HCT116 (cell line): ENCODE data around the gene PAIP1.

Source experiments
- CTCF ChIP-seq, 3 experiments: fragments of 200-600 bp in 1 of 3; sonication (generic) in 1 of 3; IDR thresholded peaks in 2 of 3; conservative IDR thresholded peaks in 1 of 3; 2 replicates each; pipeline ENCODE4 v1.5.1; 2012 to 2017; ENCODE audit warnings: low read depth in 2 of 3, low read length in 2 of 3, antibody characterized with exemption in 1 of 3, borderline replicate concordance in 1 of 3, control low read depth in 1 of 3, mild to moderate bottlenecking in 1 of 3, mixed read lengths in 1 of 3, mixed run types in 1 of 3, moderate library complexity in 1 of 3; ENCODE audit not compliant: insufficient read depth in 1 of 3
- EZH2phosphoT487 ChIP-seq: fragments of 200-600 bp; IDR thresholded peaks from 2 replicates; pipeline ENCODE4 v1.6.1; 2018; ENCODE audit warnings: antibody characterized with exemption, borderline replicate concordance
- POLR2AphosphoS5 ChIP-seq: IDR thresholded peaks from 2 replicates; pipeline ENCODE4 v1.6.1; 2011; ENCODE audit warnings: mild to moderate bottlenecking, low read depth, low read length, moderate library complexity
- REST ChIP-seq: IDR thresholded peaks from 2 replicates; pipeline ENCODE4 v1.6.1; 2012; ENCODE audit warnings: low read depth
- TCF7L2 ChIP-seq: IDR thresholded peaks from 2 replicates; pipeline ENCODE4 v1.7.0; 2011; ENCODE audit warnings: borderline replicate concordance, inconsistent platforms; ENCODE audit not compliant: insufficient read depth, insufficient read length; ENCODE audit errors: extremely low read depth

GRCh38 chr5:43485406-43485805, 71.5 kb downstream of the PAIP1 start:
- no peak for TF ChIP-seq CTCF (IDR thresholded peaks at IDR 0.05 in 2 of 3, conservative IDR thresholded peaks at IDR 0.05 in 1 of 3; ENCODE audit: borderline replicate concordance in 1 of 3, insufficient read depth in 1 of 3, low read depth in 2 of 3, low read length in 2 of 3)
- no peak for TF ChIP-seq REST
- no peak for TF ChIP-seq EZH2phosphoT487
- no peak for TF ChIP-seq POLR2AphosphoS5
- no peak for TF ChIP-seq TCF7L2
